ENCODE measurements around the gene CAP1. TPM values are rescaled to one million over a fixed set of nuclear protein-coding genes. Genes with fewer than 3 reads are reported as not detected.
"Not testable (repeated sequence)": the region's sequence is repeated elsewhere in the genome, so short reads cannot be mapped to it uniquely, and the experiment has no call there.

The CAP1 gene
- total RNA-seq, 1 experiment from 2014 or later, result 255 TPM

DNA sequence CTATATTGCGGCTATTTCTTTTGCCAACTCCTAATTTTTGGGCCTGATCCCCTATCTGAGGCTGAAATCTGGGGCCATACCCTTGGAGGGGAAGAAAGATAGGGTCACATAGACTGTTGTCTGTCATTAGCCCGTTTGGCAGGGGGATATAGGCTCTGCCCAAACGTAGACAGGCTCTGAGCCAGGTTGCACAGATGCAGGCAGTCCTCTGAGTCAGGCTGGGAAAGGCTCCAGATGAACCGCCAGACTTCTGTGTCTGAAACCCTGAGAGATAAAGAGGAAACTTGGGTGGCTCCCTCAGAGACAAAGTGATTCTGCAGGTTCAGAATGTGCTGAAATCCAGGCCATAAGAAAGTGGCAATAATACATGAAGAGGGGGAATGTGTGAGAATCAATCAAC lies 4.0 kb upstream of the CAP1 start:
- Mint-ChIP-seq H3K4me3 (no peak overlapping the region), H3K4me1 (peaks cover 11 to 14% of the 10 kb centered on the region in 2 experiments), H3K36me3 (ENCODE audit: insufficient read depth in 1 of 3, low read depth in 3 of 3) (peaks cover 2 to 6% (median 2%) of the 10 kb centered on the region in 3 experiments; a peak in 5 of 7 replicates), H3K27ac (peak overlapping the region in 1 of 3 experiments; percentile 17; a peak in 1 of 7 replicates), H3K9me3 (no peaks in the 10 kb centered on the region), H3K27me3 (ENCODE audit: low read depth) (no peaks in the 10 kb centered on the region)
- H4K91ac ChIP-seq (ENCODE audit: insufficient read length, low read depth, low read length), result no peak overlapping the region
- TF ChIP-seq CTCF (conservative IDR thresholded peaks at IDR 0.05), result no peak
- H3K56ac ChIP-seq (ENCODE audit: insufficient read length, low read depth, low read length), result no peak overlapping the region
- peaks cover 8% of the 10 kb centered on the region; the same call in 1 of the 2 replicates for H3K79me2 ChIP-seq (ENCODE audit: insufficient read depth, low read length)
- no peak overlapping the region for H2AK5ac ChIP-seq (ENCODE audit: insufficient read length, low read length)
- no peak overlapping the region for H4K5ac ChIP-seq (ENCODE audit: insufficient read length, low read depth, low read length)
- no peak overlapping the region for H3K18ac ChIP-seq (ENCODE audit: insufficient read length, low read depth, low read length)
- H4K8ac ChIP-seq (replicated peaks; ENCODE audit: insufficient read length, low read depth, low read length), result no peak overlapping the region
- H3K23ac ChIP-seq (ENCODE audit: insufficient read length, low read depth, low read length), result no peak overlapping the region
- no peak overlapping the region for H3K27ac ChIP-seq (ENCODE audit: insufficient read length, low read depth, low read length)
- no peaks in the 10 kb centered on the region for H3K27me3 ChIP-seq (ENCODE audit: insufficient read depth, low read length)
- peaks cover 13% of the 10 kb centered on the region for H3K23me2 ChIP-seq (ENCODE audit: insufficient read length, low read depth, low read length, poor library complexity, severe bottlenecking)
- no peak overlapping the region for H2BK5ac ChIP-seq (ENCODE audit: insufficient read length, low read length)
- no peak overlapping the region for H3K14ac ChIP-seq (ENCODE audit: insufficient read depth, low read length)
- no peaks in the 10 kb centered on the region for H3K9me3 ChIP-seq (ENCODE audit: control insufficient read depth, low read depth, low read length)
- peaks cover 3% of the 10 kb centered on the region for H3K79me1 ChIP-seq (ENCODE audit: insufficient read depth, low read depth, low read length, poor library complexity, severe bottlenecking)
- no peak overlapping the region for H3T11ph ChIP-seq (ENCODE audit: low read length)
- no peaks in the 10 kb centered on the region; the same call in 1 of the 2 replicates for H3K4me1 ChIP-seq (ENCODE audit: insufficient read depth, low read length)
- no peak overlapping the region for H2BK15ac ChIP-seq (ENCODE audit: low read depth, low read length)
- no peak overlapping the region for H3K9ac ChIP-seq (ENCODE audit: extremely low read depth, insufficient read length, low read length)
- H2BK20ac ChIP-seq (ENCODE audit: low read depth, low read length, poor library complexity, severe bottlenecking), result no peak overlapping the region
- no peak for DNase-seq
- H2BK120ac ChIP-seq (ENCODE audit: low read depth, low read length, poor library complexity, severe bottlenecking), result no peak overlapping the region
- WGBS (ENCODE audit: extremely low coverage, insufficient read length, low lambda C conversion rate), result no CpG with 5 or more reads among the region's 4 CpGs
- no peak overlapping the region for H2AFZ ChIP-seq (ENCODE audit: low read length)
- no peak overlapping the region for H3K4me2 ChIP-seq (ENCODE audit: insufficient read depth, insufficient read length, low read length)
- no peak overlapping the region for H3K4ac ChIP-seq (ENCODE audit: low read depth, low read length)
- no peaks in the 10 kb centered on the region for H4K20me1 ChIP-seq (ENCODE audit: control insufficient read depth, insufficient read depth, insufficient read length)
- H2BK12ac ChIP-seq (ENCODE audit: insufficient read length, low read depth, low read length), result no peak overlapping the region

GRCh38 chr1:40037254-40037653 lies 3.3 kb upstream of the CAP1 start:
- H3K56ac ChIP-seq (ENCODE audit: insufficient read length, low read depth, low read length); H3K23ac ChIP-seq (ENCODE audit: insufficient read length, low read depth, low read length); H3T11ph ChIP-seq (ENCODE audit: low read length); H3K18ac ChIP-seq (ENCODE audit: insufficient read length, low read depth, low read length); DNase-seq; H3K14ac ChIP-seq (ENCODE audit: insufficient read depth, low read length); H3K4me3 Mint-ChIP-seq; H3K4me1 ChIP-seq (ENCODE audit: insufficient read depth, low read length); H3K27me3 Mint-ChIP-seq (ENCODE audit: low read depth); H4K91ac ChIP-seq (ENCODE audit: insufficient read length, low read depth, low read length); H4K5ac ChIP-seq (ENCODE audit: insufficient read length, low read depth, low read length); H2BK15ac ChIP-seq (ENCODE audit: low read depth, low read length); H2BK20ac ChIP-seq (ENCODE audit: low read depth, low read length, poor library complexity, severe bottlenecking); H3K9me3 ChIP-seq (ENCODE audit: control insufficient read depth, low read depth, low read length); H3K9me3 Mint-ChIP-seq; H2BK120ac ChIP-seq (ENCODE audit: low read depth, low read length, poor library complexity, severe bottlenecking); H2AK5ac ChIP-seq (ENCODE audit: insufficient read length, low read length); H4K20me1 ChIP-seq (ENCODE audit: control insufficient read depth, insufficient read depth, insufficient read length); H2BK5ac ChIP-seq (ENCODE audit: insufficient read length, low read length); H3K9ac ChIP-seq (ENCODE audit: extremely low read depth, insufficient read length, low read length); H3K27me3 ChIP-seq (ENCODE audit: insufficient read depth, low read length); H3K4ac ChIP-seq (ENCODE audit: low read depth, low read length); H2AFZ ChIP-seq (ENCODE audit: low read length); H3K27ac ChIP-seq (ENCODE audit: insufficient read length, low read depth, low read length); H3K27ac Mint-ChIP-seq; H3K79me1 ChIP-seq (ENCODE audit: insufficient read depth, low read depth, low read length, poor library complexity, severe bottlenecking); H3K4me2 ChIP-seq (ENCODE audit: insufficient read depth, insufficient read length, low read length); H4K8ac ChIP-seq (replicated peaks; ENCODE audit: insufficient read length, low read depth, low read length); H2BK12ac ChIP-seq (ENCODE audit: insufficient read length, low read depth, low read length): not testable (repeated sequence)
- Histone ChIP-seq H3K79me2 (ENCODE audit: insufficient read depth, low read length) (peaks cover 14% of the 10 kb centered on the region), H3K23me2 (ENCODE audit: insufficient read length, low read depth, low read length, poor library complexity, severe bottlenecking) (peaks cover 14% of the 10 kb centered on the region)
- Mint-ChIP-seq H3K4me1 (peaks cover 16 to 19% of the 10 kb centered on the region in 2 experiments), H3K36me3 (ENCODE audit: insufficient read depth in 1 of 3, low read depth in 3 of 3) (peaks cover 5 to 11% (median 9%) of the 10 kb centered on the region in 3 experiments; a peak in 6 of 7 replicates)
- no CpG with 5 or more reads among the region's 8 CpGs for WGBS (ENCODE audit: extremely low coverage, insufficient read length, low lambda C conversion rate)
